DMS 273 (cell line): Measurements from ENCODE around the gene NDUFV3.
"Not testable (repeated sequence)": the region's sequence is repeated elsewhere in the genome, so short reads cannot be mapped to it uniquely, and the experiment has no call there.

Source experiments
- DNase-seq: peaks from one replicate; lab custom pipeline; 2025; ENCODE audit not compliant: unreplicated experiment; lab: John Stamatoyannopoulos, UW

NDUFV3 gene

DNA sequence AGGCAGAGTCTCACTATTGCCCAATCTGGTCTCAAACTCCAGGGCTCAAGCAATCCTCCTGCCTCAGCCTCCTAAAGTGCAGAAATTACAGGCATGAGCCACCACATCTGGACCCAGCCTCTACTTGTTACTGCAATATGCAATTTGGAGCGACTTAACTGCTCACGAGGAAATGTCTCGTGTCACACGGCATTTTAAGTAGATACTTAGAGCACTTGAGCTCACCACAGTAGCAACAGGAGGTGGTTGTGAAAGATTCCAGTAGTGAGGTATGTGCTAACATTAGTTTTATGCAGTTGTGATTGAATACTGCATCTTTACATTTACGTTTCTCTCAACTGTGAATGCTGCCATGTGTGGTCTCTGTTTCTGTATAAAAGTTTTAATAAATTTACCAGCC, 5.8 kb upstream of the NDUFV3 start:
- no peak for DNase-seq

GRCh38 chr21:42892582-42892930, 553 bp upstream of the NDUFV3 start:
- DNase-seq, result no peak

GRCh38 chr21:42900446-42900845, 7.3 kb downstream of the NDUFV3 start:
- no peak for DNase-seq

DNA sequence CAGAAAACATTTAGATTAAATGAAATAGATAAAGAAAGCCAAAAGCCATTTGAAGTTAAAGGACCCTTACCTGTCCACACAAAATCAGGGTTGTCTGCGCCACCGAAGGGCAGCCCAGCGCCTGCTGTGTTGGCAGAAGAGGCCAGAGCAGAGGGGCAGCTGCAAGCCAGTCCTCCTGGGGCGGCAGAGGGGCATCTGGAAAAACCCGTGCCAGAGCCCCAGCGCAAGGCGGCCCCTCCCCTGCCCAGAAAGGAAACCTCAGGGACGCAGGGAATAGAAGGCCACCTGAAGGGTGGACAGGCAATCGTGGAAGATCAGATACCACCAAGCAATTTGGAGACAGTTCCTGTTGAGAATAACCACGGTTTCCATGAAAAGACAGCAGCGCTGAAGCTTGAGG, 10.7 kb downstream of the NDUFV3 start:
- DNase-seq, result no peak

- DNase-seq, result no peak
Observed at GRCh38 chr21:42905195-42905594, 12.1 kb downstream of the NDUFV3 start.

DNA sequence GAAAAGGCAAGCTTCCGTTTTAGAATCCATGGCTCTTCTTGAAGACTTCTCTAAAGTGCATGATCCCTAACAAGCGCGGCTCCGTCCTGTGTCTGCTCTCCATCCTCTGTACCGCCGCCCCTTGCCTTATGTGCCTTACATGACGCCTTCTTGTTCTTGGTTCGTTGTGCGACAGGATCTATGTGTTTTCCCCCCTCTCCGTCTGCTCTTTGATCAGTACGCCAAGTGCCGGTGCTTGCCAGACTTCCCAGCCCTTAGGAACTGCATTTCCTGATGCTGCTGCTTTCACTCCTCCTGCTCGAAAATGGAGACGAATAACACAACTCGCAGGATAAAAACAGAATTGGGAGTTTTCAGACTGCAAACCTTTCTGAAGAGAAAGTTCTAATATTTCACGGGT, 13.1 kb downstream of the NDUFV3 start:
- no peak for DNase-seq

- not testable (repeated sequence) for DNase-seq
Observed at GRCh38 chr21:42908484-42908883, 15.4 kb downstream of the NDUFV3 start.

DNA sequence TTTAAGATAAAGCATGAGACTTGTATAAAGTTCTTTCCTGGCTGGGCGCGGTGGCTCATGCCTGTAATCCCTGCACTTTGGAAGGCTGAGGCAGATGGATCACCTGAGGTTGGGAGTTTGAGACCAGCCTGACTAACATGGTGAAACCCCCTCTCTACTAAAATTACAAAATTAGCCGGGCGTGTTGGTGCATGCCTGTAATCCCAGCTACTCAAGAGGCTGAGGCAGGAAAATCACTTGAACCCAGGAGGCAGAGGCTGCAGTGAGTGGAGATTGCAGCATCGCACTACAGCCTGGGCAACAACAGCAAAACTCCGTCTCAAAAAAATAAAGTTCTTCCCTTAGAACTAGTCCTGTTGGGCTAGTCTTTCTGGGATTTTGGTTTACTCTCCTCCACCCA, 18.8 kb downstream of the NDUFV3 start:
- DNase-seq, result not testable (repeated sequence)

DNA sequence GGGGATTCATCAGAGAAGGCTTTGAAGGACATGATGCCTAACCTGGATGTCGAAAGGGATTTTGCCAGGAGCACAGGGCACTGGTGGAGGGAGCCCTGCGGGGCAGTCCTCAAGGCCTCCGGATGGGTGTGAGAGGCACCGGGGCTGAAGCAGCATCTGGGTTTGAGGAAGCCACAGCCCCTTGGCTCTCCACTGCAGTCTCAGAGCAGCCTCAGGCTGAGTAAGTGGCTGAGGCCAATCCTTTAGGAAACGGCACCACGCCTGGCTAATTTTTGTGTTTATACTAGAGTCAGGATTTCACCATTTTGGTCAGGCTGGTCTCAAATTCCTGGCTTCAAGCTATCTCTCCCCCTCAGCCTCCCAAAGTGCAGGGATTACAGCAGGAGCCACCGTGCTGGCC, 20.4 kb downstream of the NDUFV3 start:
- DNase-seq, result no peak

DNA sequence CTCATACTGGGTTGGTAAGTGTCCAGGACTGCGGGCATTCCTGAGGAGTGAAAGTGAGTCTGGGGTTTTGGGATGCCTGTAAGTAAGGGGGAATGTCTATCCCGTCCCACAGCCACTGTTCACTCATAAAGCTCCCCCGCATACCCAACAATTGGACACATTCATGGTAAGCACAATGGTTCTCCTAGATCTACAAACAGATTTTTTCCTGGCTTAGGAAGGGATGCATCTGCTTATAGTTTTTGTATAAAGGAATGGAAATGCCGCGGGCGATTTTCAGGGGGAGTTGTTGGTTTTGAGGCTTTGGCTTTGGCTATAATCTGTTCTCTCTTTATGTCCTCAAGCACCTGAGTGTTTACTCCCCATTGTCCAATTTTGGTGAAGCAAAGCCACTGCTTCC, 25.2 kb downstream of the NDUFV3 start:
- no peak for DNase-seq

DNA sequence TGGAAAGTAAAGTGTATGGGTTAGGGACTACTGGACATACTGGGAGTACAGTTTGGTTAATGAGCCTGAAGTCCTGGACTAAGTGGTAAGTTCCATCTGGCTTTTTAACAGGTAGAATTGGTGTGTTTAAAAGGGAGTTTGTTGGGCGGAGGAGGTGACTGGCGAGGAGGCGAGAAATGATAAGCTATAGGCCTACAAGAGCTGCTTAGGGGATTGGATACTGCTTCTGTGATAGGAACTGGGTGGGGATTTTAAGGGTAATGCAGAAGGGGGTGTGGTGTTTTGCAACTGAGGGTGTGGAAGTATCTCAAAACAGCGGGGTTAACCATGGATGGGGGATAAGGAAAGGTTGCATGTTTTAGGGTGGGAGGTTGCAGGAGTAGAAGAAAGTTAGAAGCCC, 28.8 kb downstream of the NDUFV3 start:
- no peak for DNase-seq

GRCh38 chr21:42922918-42923317, 29.8 kb downstream of the NDUFV3 start:
- no peak for DNase-seq

GRCh38 chr21:42923553-42924432, 30.7 kb downstream of the NDUFV3 start:
- DNase-seq, result peak; percentile 96

DNA sequence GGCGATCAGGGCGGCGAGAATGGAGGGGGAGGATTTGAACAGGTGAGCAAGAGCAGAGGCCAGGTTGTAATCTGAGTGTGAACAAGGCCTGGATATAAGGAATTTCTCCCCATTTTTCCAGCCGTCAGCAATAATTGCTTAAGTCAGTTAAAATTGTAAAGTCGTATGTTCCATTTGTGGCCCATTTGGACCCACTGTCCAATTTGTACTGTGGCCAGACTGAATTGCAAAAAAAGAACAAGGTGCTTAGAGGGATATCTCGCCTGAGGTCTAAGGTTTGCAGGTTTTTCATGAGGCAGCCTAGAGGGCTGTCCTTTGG, 31.3 kb downstream of the NDUFV3 start:
- DNase-seq, result no peak

DNA sequence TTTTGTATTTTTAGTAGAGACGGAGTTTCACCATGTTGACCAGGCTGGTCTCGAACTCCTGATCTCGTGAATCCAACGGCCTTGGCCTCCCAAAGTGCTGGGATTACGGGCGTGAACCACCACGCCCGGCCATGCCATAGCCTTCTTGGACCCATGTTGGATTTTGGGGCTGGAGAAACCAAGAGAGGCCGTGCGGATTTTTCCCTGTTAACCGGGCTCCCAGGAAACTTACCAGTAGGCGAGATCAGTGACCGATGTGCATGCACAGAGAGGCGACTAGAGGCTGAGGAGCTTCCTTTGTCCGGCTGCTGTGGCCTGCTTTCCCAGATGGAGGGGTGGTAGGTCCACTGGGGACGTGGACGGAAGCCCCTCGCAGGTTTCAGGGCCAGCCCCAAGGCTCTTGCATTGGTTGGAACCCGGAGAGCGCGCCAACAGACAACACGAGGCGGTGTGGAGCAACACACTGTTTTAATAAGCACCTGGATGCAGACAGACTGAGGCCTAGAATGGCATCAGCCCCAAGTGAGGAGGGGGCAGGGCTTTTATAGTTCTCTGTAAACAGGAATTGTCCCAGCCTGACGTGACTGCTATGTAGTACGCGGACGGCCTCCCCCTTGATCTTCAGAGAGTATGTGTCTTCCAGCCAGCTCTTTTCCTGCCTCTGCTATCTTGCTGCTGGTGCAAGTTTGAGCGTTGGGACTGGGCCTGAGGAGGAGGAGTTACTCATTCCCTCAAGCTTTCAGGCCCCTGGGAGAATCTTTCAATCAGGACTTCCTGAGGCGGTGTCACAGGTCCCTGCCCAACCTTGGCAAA, 32.2 kb downstream of the NDUFV3 start, which contains the start of gene ERVH48-1:
Gene ERVH48-1 (minus strand): TSS at position 517 of the 813 bp plus-strand sequence. CDS start 6,624 bp downstream, outside the sequence.
- DNase-seq, result no peak

GRCh38 chr21:42927474-42928200, 34.5 kb downstream of the NDUFV3 start:
- not testable (repeated sequence) for DNase-seq

DNA sequence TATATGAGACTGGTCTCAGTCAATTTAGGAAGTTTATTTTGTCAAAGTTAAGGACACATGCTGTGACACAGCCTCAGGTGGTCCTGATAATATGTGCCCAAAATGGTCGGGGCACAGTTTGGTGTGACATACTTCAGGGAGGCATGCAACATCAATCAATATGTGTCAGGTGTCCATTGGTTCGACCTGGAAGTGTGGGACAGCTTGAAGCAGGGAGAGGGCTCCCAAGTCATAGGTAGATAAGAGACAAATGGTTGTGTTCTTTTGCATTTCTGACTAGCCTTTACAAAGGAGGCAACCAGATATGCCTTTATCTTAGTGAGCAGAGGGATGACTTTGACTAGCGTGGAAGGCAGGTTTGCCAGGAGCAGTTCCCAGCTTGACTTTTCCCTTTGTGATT, 36.9 kb downstream of the NDUFV3 start:
- DNase-seq, result no peak

GRCh38 chr21:42931560-42932235, 38.6 kb downstream of the NDUFV3 start:
- no peak for DNase-seq

GRCh38 chr21:42932378-42933136, 39.4 kb downstream of the NDUFV3 start:
- DNase-seq, result not testable (repeated sequence)
